Measurements from ENCODE around the gene PTPN23.

DNA sequence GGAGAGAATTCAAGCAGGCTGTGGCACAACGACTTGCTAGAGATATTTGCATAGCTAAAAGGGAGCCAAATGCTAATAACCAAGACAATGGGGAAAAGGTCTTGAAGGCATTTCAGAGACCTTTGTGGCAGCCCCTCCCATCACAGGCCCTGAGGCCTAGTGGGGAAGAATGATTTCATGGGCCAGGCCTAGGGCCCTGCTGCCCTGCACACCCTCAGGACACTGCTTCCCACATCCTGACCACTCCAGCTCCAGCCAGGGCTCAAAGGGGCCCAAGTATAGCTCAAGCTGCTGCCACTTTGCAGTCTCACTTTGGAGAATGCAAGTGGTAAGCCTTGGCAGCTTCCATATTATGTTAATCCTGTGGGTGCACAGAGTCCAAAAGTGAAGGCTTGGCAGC, 21.5 kb upstream of the PTPN23 start:
- TF ChIP-seq GATA2 (IDR thresholded peaks at IDR 0.05; ENCODE audit: low read depth, low read length) (no peak), GATA3 (IDR thresholded peaks at IDR 0.05; ENCODE audit: low read depth, low read length) (no peak)
